HG03442 (cell line): ENCODE measurements around the gene HNRNPF.
"Not testable (repeated sequence)": the region's sequence is repeated elsewhere in the genome, so short reads cannot be mapped to it uniquely, and the experiment has no call there.

Experiments used
- ATAC-seq: cut with Tn5 transposase; IDR thresholded peaks from one replicate; pipeline ENCODE4 v1.9.1; 2021; ENCODE audit warnings: mild to moderate bottlenecking, moderate library complexity; ENCODE audit not compliant: unreplicated experiment

The HNRNPF gene

DNA sequence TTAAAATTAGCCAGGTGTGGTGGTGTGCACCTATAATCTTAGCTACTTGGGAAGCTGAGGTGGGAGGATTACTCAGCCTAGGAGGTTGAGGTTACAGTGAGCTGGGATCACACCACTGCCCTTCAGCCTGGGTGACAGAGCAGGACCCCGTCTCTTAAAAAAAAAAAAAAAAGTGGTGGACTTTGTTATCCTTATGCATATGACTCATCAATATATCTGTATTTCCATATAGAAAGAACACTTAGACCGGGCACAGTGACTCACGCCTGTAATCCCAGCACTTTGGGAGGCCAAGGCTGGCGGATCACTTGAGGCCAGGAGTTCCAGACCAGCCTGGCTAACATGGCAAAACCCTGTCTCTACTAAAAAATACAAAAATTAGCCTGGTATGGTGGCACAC lies 13.0 kb upstream of the HNRNPF start:
- not testable (repeated sequence) for ATAC-seq

DNA sequence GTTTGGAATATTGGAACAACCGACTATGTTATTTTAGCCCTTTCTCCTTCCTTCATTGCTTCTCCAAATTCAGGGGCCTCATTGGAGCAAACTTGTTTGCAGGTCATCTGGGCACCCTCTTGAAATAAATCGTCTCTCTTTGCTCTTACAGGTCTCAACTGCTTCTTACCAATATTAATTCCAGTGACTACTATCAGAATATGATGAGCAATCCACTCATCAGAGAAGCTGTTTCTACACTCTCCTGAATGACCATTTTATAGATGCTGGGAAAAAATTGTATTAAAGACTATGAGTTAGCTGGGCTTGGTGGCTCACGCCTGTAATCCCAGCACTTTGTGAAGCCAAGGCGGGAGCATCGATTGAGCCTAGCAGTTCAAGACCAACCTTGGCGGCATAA lies 12.5 kb upstream of the HNRNPF start:
- no peak for ATAC-seq

DNA sequence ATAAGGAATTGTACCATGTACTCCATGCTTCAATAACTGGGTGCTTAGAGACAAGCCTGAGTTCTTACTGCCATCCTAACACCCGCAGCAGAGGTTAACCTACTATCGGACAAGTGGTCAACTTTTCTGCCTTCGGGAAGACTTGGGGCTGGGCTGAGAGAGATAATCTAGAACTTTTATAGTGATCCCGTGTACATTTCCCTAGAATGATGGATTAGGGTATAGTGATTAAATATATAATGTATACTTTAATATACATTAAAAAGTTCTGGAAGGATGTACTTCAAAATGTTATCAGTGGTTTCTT lies 12.2 kb upstream of the HNRNPF start:
- no peak for ATAC-seq

DNA sequence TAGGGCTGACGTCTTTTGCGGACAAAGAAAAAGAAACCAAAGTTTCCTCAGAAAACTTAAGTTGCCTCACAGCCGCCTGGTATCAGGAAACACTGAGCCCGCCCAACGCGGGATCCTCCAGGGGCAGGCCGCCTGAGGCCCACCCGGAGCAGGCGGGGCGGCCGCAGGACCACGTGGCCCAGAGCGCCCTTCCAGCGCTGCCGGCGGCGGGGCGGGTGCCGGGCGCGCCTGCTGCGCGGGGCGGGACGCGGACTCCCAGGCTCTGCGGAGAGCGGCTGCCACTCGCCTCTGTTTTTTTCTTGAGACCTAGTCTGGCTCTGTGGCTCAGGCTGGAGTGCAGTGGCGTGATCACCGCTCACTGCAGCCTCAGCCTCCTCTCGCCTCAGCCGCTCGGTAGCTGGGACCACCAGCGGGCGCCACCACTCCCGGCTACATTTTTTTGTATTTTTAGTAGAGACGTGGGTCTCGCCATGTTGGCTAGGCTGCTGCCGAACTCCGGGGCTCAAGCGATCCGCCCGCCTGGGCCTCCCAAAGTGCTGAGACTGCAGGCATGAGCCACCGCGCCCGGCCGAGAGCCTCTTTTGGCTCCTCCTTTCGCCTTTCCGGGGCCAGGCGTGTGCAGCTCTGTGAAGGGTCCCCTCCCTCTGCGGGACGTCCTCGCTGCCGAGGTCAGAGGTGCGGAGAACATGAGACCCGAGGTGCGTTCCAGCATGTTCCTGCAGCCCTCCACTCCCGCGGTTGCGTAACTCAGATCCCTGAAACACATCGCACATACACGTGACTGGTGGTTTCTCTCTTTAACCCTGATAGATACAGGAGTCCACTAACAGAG lies 11.6 kb upstream of the HNRNPF start:
- peak; percentile 73 for ATAC-seq

DNA sequence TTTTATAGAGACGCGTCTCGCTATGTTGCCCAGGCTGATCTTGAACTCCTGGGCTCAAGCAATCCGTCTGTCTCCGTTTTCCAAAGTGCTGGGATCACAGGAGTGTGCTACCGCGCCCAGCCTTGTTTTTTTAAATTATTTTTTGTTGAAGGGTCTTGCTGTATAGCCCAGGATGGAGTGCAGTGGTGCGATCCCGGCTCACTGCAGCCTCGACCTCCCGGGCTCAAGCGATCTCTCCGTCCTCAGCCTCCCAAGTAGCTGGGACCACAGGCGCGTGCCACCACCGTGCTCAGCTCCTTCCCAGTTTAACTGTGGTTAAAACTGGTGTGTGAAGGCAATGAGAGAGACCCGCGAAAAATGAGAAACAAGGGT lies 11.0 kb upstream of the HNRNPF start:
- ATAC-seq = no peak

DNA sequence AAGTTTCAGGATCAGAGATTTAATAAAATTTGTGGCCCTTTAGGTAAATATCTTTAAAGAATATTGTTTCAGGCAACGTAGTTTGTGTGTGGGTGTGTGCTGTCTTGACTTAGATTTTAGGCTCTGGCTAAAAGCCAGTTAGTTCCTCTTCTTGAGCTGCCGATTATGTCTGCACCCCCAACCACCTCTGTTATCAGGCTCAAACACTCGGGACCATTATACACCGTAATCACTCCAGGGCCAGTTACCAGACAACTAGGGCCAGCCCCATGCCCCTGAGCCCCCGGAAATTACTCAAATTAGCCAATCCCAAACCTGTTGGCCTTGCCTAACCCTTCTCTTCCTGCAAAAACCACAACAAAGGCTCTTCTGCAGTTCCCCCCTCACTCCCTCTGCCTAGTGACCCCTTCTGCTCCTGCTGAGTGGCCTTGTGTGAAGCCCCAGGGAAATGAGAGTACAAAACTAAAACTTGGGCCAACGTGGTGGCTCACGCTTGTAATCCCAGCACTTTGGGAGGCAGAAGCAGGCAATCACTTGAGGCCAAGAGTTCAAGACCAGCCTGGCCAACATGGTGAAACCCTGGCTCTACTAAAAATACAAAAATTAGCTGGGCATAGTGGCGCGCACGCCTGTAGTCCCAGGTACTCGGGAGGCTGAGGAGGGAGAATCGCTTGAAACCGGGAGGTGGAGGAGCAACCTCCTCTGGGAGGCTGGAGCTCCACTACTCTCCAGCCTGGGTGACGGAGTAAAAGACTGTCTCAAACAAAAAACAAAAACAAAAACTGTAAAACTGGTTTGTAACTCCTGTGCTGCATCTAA lies 9.2 kb upstream of the HNRNPF start:
- peak; percentile 36 for ATAC-seq

DNA sequence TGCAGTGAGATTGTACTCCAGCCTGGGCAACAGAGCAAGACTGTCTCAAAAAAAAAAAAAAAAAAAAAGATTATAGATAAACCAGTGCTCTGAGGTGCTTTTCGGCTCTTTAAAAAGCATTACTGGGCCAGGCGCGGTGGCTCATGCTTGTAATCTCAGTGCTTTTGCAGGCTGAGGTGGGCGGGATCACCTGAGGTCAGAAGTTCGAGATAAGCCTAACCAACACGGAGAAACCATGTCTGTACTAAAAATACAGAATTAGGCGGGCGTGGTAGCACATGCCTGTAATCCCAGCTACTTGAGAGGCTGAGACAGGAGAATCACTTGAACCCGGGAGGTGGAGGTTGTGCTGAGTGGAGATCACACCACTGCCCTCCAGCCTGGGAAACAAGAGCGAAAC lies 6.6 kb upstream of the HNRNPF start:
- no peak for ATAC-seq

DNA sequence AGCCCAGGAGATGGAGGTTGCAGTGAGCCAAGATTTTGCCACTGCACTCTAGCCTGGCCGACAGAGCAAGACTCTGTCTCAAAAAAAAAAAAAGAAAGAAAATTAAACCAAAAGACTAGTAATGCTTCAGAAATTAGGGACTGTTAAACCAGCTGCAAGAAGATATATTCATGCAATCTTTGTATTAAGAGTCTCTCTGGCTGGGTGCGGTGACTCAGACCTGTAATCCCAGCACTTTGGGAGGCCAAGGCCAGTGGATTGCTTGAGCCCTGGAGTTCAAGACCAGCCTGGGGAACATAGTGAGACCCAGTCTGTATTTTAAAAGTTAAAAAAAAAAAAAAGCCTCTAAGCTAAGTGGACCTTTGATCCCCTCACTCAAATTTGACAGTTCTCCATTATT lies 2.5 kb upstream of the HNRNPF start:
- ATAC-seq = no peak

DNA sequence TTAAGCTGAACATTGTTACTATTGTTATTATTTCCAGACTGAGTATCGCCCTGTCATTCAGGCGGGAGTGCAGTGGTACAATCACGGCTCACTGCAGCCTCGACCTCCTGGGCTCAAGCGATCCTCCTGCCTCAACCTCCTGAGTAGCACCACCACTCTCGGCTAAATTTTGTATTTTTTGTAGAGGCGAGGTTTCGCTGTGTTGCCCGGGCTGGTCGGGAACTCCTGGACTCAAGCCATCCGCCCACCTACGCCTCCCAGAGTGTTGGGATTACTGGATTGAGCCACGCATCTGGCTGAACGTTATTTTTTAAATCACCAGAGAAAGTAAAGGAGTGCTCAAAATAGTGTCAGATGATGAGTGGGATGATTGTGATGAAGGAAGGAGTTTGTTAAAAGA lies 1.4 kb upstream of the HNRNPF start:
- no peak for ATAC-seq

DNA sequence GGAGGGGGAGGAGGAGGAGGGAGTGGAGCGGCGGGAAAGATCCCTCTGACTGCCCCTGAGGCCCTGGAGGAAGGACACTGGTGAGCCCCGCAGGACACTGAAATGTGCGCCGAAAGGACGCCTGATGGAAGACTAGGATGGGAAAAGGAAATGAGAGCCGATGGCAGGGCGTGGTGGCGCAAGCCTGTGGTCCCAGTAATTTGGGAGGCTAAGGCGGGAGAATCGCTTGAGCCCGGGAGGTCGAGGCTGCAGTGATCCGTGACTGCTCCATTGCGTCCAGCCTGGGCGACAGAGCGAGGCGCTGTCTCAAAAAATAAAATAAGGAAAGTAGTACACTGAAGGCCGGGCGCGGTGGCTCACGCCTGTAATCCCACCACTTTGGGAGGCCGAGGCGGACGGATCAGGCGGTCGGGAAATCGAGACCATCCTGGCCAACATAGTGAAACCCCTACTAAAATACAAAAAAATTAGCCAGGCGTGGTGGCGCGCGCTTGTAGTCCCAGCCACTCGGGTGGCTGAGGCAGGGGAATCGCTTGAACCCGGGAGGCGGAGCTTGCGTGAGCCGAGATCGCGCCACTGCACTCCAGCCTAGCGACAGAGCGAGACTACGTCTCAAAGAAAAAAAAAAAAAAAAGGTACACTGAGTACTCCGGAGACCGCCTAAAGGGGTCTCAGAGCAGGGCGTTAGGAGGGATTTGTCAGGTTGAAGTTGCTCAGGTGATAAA lies 561 bp upstream of the HNRNPF start:
- no peak for ATAC-seq

DNA sequence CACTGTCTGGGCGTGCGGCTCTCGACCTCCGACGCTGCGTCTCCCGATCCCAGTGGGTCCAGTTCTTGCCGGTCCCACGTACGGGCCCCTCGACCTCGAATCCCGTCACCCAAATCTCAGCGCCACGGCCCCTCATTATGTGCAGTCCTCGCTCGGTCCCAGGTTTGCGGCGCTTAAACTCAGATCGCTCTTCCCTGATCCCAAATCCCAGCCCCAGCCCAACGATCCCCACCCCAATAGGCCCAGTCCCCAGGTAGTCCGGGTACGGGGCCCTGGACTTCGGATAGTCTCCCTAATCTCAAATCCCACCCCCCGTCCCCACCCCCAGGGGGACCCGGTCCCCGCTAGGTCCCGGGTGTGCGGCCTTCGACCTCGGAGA lies 666 bp downstream of the HNRNPF start:
- no peak for ATAC-seq

DNA sequence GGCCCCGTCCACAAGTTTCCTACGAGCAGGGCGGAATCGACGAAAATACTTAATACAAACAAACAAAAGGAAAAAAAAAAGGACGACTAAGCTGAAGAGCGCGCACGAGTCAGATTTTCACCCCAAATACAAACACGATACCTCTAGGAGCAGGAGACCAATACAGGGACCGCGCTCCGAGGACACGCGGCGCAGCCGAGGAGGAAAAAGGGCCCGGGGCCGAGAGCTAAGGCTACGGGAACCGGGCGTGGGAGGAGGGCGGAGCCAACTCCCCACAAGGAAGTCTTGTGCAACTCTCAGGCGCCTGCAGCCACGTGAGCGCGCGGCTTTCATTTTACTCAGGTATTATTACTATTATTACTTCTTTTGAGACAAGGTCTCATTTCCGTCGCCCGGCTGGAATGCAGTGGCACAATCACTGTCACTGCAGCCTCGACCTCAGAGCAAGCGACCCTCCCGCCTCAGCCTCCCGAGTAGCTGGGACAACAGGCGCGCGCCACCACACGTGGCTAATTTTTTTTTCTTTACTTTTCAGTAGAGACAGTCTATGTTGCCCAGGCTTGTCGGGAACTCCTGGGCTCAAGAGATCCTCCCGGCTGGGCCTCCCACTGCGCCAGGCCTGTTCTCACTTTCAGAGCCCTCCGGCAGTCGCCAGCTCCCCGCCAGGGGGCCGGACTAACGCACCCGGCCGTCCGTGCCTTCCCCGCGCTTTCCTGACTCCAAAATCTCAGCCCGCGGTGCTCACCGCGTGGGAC lies 1.2 kb downstream of the HNRNPF start:
- ATAC-seq = peak; percentile 44

DNA sequence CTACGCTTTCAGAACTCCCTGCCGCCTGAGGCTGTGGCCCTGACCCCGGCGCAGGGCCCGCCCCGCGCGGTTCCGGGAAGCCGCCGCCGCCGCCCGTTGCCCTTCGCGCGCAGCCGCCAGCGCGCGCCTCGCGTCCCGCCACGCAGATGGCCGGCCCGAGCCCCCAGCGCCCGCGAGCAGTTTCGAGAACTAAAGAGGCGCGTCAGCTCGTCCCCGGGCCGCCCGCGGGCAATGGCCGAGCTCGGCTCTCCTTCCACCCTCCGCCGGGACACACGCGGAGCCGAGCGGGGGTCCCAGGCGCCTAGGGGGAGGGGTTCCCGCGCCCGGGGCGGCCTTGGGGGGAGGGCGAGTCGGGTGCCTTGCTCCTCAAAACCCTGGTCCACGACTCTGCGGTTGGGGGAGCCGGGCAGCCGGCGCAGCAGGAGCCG lies 1.8 kb downstream of the HNRNPF start:
- peak; percentile 0 for ATAC-seq

DNA sequence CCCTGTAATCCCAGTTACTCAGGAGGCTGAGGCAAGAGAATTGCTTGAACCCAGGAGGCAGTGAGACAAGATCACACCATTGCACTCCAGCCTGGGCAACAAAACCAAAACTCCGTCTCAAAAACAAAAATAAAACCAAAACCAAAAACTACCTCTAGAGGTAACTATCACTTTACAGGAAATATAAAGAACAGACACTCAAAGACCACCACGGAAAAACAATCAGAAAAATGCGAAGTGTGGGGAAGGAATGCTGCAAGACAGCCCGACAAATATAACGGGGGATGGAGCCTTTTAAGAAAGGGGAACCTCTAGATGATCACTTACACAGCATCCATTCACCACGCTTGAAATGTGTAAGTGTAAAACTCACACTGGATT lies 4.3 kb downstream of the HNRNPF start:
- no peak for ATAC-seq

DNA sequence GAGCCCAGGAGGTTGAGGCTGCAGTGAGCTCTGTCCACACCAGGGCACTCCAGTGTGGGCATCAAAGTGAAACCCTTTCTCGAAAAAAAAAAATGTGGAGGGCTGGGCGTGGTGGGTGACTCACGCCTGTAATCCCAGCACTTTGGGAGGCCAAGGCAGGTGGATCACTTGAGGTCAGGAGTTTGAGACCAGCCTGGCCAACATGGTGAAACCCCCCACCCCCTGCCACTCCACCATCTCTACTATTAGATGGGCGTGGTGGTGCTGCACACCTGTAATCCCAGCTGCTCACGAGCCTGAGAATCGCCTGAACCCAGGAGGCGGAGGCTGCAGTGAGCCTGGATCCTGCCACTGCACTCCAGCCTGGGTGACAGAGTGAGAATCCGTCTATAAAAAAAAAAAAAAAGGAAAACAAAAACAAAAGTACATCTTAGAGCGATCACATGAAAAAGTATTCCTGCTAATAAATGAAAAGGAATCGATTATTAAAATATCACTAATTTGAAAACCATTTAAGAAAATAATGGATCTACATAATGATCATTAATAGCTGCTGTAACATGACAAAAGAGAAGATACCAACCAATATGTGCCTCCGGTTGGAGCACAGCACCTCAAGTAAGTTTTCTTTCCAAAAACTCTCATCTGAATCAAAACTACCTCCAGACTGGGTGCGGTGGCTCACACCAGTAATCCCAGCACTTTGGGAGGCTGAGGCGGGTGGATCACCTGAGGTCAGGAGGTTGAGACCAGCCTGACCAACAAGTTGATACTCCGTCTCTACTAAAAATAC lies 4.9 kb downstream of the HNRNPF start:
- no peak for ATAC-seq

DNA sequence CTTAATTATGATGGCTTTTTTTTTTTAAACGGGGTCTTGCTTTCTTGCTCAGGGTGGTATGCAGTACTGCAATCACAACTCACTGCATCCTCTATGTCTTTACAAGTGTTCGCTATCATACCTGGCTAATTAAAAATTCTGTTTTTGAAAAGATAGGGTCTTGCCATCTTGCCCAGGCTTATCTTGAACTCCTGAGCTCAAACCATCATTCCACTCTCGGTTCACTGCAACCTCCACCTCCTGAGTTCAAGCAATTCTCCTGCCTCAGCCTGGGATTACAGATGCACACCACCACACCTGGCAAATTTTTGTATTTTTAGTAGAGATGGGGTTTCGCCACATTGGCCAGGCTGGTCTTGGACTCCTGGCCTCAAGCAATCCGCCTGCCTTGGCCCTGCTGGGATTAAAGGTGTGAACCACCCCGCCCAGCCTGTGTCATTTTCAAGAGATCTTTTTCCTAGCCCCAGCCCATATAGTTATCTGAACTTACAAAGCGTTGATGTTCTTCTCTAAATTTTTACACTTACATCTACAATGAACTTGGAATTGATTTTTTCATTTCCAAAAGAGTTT lies 6.0 kb downstream of the HNRNPF start:
- ATAC-seq = no peak

DNA sequence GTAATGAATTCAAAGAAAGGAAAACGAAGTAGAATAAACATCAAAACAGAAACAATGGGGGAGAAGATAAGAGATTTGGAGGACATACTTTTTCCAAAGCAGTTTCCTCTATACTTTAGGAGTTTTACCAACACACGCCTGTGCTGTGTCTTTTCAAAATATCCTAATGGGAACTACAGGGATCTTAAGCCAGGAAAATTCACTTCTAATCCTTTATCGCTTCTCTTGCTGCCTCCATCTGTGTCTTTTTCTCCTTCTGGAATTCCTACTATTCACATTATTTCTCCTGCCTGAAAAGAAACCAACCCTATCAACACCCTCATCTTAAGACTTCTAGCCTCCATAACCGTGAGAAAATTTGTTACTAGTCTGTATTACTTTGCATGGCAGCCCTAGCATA lies 6.8 kb downstream of the HNRNPF start:
- ATAC-seq = no peak

DNA sequence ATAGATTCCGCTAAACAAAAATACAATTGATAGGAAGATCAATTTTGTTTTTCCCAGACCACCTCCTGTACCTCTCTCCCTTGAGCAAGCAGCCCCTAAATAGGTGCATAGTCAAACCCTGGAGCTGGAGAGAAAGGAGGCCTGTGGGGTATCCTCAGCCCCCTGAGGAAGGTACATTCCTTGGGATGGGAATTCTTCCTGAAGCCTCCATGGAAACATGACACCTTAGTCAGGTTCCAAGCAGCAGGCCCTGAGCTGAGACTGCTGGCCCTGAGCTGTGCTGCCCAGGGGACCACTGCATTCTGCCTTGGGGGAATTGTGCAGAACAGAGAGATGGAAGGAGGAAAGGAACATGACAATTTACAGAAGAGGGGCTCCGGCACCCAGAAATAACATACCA lies 7.4 kb downstream of the HNRNPF start:
- no peak for ATAC-seq

DNA sequence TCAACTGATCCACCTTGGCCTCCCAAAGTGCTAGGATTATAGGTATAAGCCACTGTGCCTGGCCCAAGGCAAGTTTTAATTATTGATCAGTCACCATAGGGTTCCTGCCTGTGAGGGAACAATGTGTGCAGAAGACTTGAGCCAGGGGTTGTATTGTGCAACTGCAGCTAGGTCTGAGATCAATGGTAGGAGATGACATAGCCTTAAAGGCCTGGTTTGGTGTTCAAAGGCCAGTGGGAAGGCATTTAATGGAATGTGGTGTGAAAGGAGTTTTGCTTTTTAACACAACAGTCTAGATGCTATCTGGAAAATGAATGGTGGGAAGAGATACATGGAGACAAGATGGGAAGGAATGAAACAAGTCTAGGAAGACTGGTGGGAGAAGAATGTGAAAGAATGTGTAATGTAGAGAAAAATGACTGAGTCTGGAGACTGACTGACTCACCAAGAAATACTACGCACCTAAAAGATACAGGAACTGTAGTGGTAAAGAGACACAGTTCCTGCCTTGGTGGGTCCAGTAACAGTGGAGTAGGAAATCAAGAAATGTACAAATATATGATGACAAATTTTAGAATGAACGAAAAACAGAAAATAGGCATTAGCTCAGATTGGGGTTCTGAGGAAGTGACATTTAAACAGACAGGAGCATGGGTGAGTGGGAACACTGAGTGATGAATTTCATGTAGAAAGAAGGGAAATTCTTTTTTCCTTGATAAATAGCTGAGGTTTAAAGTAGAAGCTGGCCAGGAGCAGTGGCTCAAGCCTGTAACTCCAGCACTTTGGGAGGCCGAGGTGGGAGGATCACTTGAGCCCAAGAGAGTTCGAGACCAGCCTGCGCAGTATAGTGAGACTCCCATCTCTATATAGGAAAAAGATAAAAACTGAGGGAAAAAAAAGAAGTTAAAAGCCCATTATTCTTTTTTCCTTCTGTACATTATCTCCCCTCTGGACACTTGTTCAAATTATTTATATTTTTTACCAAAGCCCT lies 9.4 kb downstream of the HNRNPF start:
- no peak for ATAC-seq
